NCI-H2107 treated with DMSO at 0.1 percent for 48 hours (cell line): ENCODE data around the gene CKS2.

Source experiments
- DNase-seq: peaks from one replicate; lab custom pipeline; 2025; ENCODE audit not compliant: unreplicated experiment; lab: John Stamatoyannopoulos, UW

The CKS2 gene

GRCh38 chr9:89346696-89347095, 35.7 kb downstream of the CKS2 start:
- no peak for DNase-seq

GRCh38 chr9:89347651-89348050, 36.7 kb downstream of the CKS2 start:
- DNase-seq, result no peak

DNA sequence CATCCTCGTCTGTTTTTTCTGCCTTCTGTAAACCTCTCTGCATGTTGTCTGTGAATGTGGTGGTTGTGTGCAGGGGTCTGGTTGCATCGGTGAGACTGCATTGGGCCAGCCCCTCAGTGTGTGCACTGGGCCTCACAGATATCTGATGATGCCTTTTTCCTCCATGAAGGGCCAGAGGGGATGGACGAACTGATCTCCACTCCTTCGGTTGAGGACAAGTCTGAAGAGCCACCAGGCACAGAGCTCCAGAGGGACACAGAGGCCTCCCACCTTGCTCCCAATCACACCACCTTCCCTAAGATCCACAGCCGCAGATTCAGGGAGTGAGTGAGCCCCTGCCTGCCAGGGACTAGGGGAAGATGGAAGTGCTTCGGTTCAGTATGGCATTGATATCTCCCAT, 38.6 kb downstream of the CKS2 start:
- DNase-seq, result no peak

GRCh38 chr9:89350988-89351557, 40.1 kb downstream of the CKS2 start:
- DNase-seq, result no peak

DNA sequence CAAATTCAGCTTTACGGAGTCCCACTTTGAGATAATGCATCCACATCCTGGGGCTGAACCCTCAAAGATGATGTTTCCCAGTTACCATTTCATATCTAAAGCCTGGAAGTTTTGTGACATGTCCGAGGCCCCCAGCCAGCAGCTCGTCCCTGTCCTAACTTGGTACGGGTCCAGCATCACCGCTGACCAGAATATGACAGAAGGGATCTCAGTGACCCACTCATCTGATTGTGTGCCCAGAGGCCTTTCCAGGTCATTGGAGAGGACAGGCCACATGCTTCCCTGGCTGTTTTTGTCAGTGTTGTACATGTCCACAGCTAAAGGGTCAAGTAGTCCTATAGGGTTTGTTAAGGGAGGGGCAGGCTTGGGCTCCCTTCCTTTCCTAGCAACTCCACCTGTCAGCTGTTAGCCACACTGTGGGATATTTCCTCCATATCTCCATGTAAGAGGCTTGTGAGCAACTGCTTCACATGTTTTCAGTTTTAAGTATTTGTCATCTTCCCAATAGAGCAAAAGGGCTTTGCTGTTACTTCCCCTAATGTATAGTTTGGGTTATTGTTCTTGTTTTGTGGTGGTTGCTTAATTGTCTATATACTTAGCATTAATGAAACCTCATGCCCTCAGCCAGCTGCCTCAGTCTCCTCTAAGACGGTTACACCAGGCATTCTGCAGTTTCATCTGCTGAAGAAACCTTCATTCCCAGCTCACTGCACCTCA, 40.7 kb downstream of the CKS2 start:
- no peak for DNase-seq

DNA sequence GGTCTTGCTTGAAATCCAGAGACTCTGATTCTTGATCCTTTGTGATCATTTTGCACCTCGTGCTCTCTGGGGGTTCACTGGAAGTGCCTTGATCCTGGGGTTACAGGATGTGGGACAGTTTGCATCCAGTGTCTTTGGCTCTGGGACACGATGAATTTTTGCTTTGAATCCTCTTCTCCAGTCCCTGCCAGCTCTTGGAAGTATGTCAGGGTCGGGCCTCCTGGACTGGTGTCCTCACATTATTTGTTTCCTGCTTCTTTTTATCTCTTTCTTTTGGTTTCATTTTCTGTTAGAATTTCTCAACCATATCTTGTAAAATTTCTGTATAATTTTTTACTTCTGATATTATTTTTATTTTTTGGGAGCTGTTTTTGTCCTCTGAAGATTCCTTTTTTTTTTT, 41.5 kb downstream of the CKS2 start:
- DNase-seq, result no peak

- no peak for DNase-seq
Observed at GRCh38 chr9:89352874-89353649, 42.1 kb downstream of the CKS2 start.

DNA sequence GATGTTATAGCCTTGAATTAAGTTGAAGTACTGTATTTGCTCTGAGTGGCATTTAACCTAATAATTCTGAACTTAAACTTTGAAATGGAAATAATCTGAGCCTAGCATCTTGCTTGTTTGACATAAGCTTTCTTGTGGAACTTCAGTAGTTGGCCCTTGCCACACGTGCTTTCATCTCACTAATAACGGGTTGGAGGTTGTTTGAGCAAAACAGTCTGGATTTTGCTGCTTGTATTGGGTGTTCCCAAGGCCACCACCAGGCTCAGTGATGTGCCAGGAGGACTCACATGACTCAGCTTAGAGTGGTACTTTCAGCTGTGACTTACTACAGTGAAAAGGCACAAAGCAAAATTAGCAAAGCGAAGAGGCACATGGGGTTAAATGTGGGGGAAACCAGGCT, 43.0 kb downstream of the CKS2 start:
- no peak for DNase-seq

DNA sequence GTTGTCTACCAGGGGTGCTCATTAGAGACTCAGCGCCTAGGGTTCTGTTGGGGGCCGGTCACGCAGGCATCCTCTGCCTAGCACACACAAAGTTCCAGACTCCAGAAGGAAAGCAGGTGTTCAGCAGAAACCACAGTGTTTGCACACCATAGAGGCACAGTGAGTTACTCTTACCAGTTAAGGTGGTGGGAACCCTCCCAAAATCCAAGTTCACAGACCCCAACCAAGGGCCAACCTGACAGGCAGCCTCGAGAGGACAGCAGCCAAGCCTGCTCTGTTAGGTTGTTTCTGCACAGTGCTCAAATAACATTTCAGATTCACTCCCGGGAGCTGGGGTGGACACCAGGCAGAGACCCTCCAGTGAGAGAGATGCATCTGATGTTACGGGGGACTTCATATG, 43.5 kb downstream of the CKS2 start:
- no peak for DNase-seq

- DNase-seq, result no peak
Observed at GRCh38 chr9:89356782-89357181, 45.8 kb downstream of the CKS2 start.

DNA sequence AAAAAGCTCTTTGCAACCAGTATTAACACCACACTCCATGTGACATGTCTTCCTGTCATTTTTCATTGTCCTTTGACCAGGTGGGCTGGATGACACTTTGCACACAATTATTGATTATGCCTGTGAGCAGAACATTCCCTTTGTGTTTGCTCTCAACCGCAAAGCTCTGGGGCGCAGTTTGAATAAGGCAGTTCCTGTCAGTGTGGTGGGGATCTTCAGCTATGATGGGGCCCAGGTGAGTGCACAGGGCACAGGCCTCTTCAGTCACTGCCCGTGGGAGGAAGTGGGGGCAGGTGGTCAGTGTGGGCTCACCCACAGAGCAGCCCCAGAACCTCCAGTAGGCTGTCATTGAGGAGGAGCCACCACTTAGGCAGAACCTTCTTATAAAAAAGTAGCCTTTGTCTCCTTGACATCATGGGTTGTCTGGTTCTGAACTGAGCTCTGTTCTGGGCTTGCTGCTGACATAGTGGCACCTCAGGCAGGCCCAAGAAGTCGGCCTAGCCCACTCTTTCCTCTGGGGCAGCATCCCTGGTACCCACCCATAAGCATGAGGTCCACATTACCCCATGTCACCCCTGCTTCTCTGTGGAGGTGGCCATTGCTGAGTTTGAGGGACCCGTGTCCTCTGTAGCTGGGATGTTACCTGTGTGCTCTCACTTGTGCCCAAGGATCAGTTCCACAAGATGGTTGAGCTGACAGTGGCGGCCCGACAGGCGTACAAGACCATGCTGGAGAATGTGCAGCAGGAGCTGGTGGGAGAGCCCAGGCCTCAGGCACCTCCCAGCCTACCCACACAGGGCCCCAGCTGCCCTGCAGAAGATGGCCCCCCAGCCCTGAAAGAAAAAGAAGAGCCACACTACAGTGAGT, 46.6 kb downstream of the CKS2 start:
- DNase-seq, result peak; percentile 23

DNA sequence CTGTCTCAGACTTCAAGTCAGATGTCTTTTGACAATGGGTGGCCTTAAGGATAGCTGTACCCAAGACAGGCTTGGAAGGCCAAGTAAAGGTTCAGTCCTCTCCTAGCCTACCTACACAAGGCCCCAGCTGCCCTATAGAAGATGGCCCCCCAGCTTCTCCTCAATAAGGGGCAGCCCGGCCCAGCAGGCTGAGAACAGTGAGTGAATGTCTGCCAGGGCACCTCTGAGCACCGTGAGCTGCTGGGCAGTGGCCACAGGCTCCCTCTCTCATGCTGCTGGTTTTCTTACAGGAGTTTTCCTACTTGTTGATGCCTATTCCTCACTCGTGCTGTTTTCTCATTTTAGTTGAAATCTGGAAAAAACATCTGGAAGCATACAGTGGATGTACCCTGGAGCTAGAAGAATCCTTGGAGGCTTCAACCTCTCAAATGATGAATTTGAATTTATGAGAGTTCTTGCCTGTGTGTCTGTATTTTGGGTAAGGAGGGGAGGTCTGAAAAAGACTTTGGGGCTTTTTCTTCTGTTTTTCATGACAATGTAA, 47.5 kb downstream of the CKS2 start:
- no peak for DNase-seq

DNA sequence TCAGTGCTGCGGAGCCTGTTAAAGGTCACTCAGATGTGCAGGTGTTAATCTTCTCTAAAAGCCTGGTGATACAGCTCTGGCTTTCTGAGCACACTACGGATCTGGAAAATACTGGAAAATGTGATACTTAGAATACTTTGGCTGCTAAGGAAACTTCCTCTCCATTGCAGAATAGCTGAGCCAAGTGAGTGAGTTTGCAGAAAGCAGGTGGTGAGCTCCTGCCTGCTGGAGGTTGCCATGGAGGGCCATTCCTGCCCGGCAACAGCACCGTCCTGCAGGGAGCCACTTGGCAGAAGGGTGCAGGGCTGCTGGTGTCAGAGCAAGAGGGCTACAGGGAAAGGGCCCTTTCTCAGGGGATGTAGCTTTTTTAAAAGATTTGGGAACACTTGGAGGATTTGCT, 48.0 kb downstream of the CKS2 start:
- DNase-seq, result peak; percentile 50

DNA sequence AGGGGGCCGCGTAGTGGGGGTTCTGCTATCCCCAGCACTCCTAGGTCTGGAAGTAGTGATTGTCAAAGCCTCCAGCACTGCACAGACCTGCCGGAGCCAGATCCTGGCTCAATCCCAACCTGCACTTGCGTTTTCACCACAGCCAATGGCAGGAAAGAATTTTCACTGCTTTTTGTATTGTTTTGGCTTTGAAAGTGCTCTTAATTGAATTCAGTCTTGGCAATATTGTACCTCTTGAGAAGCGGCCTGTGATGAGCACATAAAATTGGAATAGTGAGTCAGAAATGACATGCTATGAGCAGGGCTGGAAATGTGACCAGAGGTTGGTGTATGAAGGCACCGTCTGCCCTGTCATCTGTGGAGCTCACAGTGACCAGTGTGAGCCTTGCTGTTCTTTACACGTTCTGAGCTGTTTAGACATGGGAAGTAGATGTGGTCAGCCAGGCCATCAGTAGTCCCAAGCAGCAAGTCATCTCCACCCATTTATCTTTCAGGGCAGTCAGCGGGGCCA, 48.8 kb downstream of the CKS2 start:
- DNase-seq, result peak; percentile 29

DNA sequence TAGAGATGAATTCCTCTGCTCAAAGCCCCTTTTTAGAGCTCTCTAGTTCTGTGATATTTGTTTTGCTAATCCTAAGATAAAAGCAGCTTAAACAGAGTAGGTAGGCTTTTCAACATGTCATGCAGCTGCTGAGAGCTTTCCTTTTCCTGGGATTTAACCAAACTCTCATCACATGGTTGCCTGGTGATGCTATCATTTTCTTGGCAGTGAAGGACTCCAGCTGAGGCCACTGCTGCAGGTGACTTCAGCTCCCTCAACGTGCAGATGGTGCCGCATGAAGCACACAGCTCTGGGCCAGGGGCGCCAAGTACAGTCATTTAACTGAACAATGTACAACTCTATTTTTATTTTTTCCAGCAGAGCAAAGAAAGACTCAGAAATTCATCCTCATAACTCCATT, 49.5 kb downstream of the CKS2 start:
- peak; percentile 6 for DNase-seq

DNA sequence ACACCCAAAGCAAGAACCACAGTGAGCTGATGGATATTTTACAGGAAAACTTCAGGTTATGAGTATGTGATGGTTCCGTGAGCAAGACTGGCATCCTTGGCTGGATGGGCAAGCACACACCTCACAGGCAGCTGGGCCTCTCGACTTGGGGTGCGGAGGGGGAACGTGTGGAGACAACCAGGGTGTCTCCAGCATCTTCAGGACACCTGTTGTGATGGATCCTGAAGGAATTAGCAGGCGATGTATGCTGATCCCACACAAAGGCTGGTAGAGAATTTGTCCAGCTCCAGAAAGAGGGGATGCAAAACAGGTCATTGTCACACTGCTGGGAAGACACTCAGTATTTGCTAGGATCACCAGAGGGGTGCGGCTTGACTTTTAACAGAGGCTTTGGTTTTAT, 50.0 kb downstream of the CKS2 start:
- DNase-seq, result no peak

GRCh38 chr9:89361816-89362646, 51.0 kb downstream of the CKS2 start:
- DNase-seq, result no peak

DNA sequence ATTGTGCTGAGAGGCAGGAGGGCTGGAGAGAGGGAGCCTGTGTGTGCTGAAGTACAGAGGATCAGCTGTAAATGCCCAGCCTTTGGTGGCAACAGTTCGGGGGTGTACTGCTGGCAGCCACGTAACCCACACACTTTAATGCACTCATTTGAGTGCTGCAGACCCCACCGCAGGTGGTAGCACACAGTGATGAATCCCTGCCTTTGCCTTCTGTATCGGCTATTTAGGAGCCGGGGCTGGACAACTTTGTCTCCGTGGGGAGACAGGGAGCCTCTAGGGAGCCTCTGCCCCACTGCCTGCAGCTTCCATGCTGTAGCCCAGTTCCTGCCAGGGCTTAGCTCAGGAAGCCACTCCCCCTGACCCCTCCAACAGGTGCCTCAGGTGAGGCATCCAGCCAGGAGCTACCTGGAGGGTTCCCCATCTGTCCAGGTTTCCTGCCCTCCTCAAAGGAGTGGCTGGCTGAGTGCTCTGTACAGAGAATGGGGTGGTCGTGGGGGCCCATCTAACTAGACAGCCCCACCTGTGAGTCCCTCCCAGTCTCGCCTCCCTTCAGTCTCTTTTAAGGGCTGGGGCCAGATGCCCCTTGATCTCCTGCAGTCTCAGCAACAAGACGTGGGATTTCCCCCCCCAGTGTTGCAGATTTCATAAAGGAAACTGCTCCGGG, 51.8 kb downstream of the CKS2 start:
- DNase-seq, result no peak

- no peak for DNase-seq
Observed at GRCh38 chr9:89363311-89363670, 52.3 kb downstream of the CKS2 start.
